ENCODE results near the gene VPS45.
A peak's percentile ranks its signal among the peaks of the same experiment; 100 is the strongest.
"Not testable (repeated sequence)": the region's sequence is repeated elsewhere in the genome, so short reads cannot be mapped to it uniquely, and the experiment has no call there.

Gene VPS45

GRCh38 chr1:150160964-150161621 is 93.5 kb downstream of the VPS45 start:
- no peak for DNase-seq (ENCODE audit: low read depth in 3 of 3)

GRCh38 chr1:150161747-150162581 is 94.4 kb downstream of the VPS45 start:
- no peak for DNase-seq (ENCODE audit: low read depth in 3 of 3)

- no peak for DNase-seq (ENCODE audit: low read depth in 3 of 3)
These were observed 94.9 kb downstream of the VPS45 start for GRCh38 chr1:150162582-150162861.

- DNase-seq (ENCODE audit: low read depth in 3 of 3), result no peak
These were observed 95.5 kb downstream of the VPS45 start for GRCh38 chr1:150162862-150163706.

- no peak for DNase-seq (ENCODE audit: low read depth in 3 of 3)
These were observed 96.6 kb downstream of the VPS45 start for GRCh38 chr1:150164224-150164623.

- DNase-seq (ENCODE audit: low read depth in 3 of 3), result no peak
These were observed 97.2 kb downstream of the VPS45 start for GRCh38 chr1:150164779-150165178.

GRCh38 chr1:150165622-150166612 is 98.3 kb downstream of the VPS45 start:
- peak in 1 of 3 experiments; percentile 19 for DNase-seq (ENCODE audit: low read depth in 3 of 3)

- DNase-seq (ENCODE audit: low read depth in 3 of 3), result no peak
These were observed 101.5 kb downstream of the VPS45 start for GRCh38 chr1:150168960-150169601.

- no peak for DNase-seq (ENCODE audit: low read depth in 3 of 3)
These were observed 104.2 kb downstream of the VPS45 start for GRCh38 chr1:150171801-150172200.

GRCh38 chr1:150173141-150173585 is 105.6 kb downstream of the VPS45 start:
- no peak for DNase-seq (ENCODE audit: low read depth in 3 of 3)

- DNase-seq (ENCODE audit: low read depth in 3 of 3), result no peak
These were observed 109.0 kb downstream of the VPS45 start for GRCh38 chr1:150176593-150176992.

GRCh38 chr1:150178548-150178947 is 111.0 kb downstream of the VPS45 start:
- no peak for DNase-seq (ENCODE audit: low read depth in 3 of 3)

GRCh38 chr1:150179867-150180266 is 112.3 kb downstream of the VPS45 start:
- DNase-seq (ENCODE audit: low read depth in 3 of 3), result no peak

- DNase-seq (ENCODE audit: low read depth in 3 of 3), result no peak
These were observed 112.9 kb downstream of the VPS45 start for GRCh38 chr1:150180474-150180873.

- no peak for DNase-seq (ENCODE audit: low read depth in 3 of 3)
These were observed 114.7 kb downstream of the VPS45 start for GRCh38 chr1:150182247-150182646.

GRCh38 chr1:150183061-150183460 is 115.5 kb downstream of the VPS45 start:
- DNase-seq (ENCODE audit: low read depth in 3 of 3), result no peak

GRCh38 chr1:150185481-150185880 is 117.9 kb downstream of the VPS45 start:
- no peak for DNase-seq (ENCODE audit: low read depth in 3 of 3)

GRCh38 chr1:150186438-150186788 is 118.8 kb downstream of the VPS45 start:
- DNase-seq (ENCODE audit: low read depth in 3 of 3), result not testable (repeated sequence)

GRCh38 chr1:150186789-150187559 is 119.4 kb downstream of the VPS45 start:
- DNase-seq (ENCODE audit: low read depth in 3 of 3), result no peak

- DNase-seq (ENCODE audit: low read depth in 3 of 3), result no peak
These were observed 120.0 kb downstream of the VPS45 start for GRCh38 chr1:150187560-150187931.

All from stimulated activated CD4-positive, alpha-beta T cell treated with anti-CD3 and anti-CD28 coated beads, TNF-alpha, amount 100 ng/mL, for 4 hours (primary cell).